Measurements from ENCODE around the gene CHST11. TPM values are rescaled to one million over a fixed set of nuclear protein-coding genes. Genes with fewer than 3 reads are reported as not detected.

Gene CHST11
- total RNA-seq, 1 experiment from 2014 or later, result 1.1 TPM

DNA sequence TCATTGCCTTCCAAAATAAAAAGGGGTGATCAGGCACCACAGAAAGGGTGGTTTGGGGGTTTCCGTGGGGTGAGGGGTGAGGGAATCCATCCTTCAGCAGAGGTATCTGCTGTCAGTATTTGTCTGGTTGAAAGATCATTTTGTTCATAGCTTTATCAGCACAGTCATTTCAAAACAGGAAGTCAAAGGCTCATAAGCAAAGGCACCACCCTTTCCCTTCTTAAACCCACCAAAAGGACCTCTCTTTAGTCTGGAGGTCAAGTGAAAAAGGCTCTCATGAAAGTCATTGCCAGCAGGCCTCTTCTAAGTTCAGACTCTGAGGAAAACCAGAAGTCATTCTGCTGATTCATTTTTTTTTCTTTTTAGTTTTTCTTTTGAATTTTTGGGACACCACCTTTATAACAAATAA is 6.2 kb downstream of the CHST11 start:
- intact Hi-C loops (cut with micrococcal nuclease; ENCODE audit: unreplicated experiment), result no loop called here
- Histone ChIP-seq H3K27me3 (replicated peaks; ENCODE audit: insufficient read depth, low read depth, low read length, poor library complexity) (peaks cover 21% of the 10 kb centered on the region), H3K27ac (ENCODE audit: low read depth, low read length, poor library complexity, severe bottlenecking) (no peak overlapping the region), H3K9me3 (ENCODE audit: low read depth, low read length, poor library complexity, severe bottlenecking) (no peaks in the 10 kb centered on the region), H3K4me1 (ENCODE audit: insufficient read depth, low read length, poor library complexity, severe bottlenecking) (peaks cover 4% of the 10 kb centered on the region), H3K4me3 (ENCODE audit: low read depth, low read length, poor library complexity, severe bottlenecking) (no peak overlapping the region), H3K36me3 (ENCODE audit: insufficient read depth, low read length, poor library complexity, severe bottlenecking) (no peaks in the 10 kb centered on the region)
- ChIA-PET CTCF (no interaction called here), POLR2A (ENCODE audit: low non-redundant PET) (no interaction called here)
- no peak for DNase-seq (ENCODE audit: low spot score)
- BruUV-seq (replicated peaks), result no TSS peak
- TF ChIP-seq, protein P1, sequence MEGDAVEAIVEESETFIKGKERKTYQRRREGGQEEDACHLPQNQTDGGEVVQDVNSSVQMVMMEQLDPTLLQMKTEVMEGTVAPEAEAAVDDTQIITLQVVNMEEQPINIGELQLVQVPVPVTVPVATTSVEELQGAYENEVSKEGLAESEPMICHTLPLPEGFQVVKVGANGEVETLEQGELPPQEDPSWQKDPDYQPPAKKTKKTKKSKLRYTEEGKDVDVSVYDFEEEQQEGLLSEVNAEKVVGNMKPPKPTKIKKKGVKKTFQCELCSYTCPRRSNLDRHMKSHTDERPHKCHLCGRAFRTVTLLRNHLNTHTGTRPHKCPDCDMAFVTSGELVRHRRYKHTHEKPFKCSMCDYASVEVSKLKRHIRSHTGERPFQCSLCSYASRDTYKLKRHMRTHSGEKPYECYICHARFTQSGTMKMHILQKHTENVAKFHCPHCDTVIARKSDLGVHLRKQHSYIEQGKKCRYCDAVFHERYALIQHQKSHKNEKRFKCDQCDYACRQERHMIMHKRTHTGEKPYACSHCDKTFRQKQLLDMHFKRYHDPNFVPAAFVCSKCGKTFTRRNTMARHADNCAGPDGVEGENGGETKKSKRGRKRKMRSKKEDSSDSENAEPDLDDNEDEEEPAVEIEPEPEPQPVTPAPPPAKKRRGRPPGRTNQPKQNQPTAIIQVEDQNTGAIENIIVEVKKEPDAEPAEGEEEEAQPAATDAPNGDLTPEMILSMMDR (conservative IDR thresholded peaks at IDR 0.05; ENCODE audit: low read depth, low read length), result no peak
- TF ChIP-seq EZH2 (IDR thresholded peaks at IDR 0.05; ENCODE audit: borderline replicate concordance, low read depth, low read length, poor library complexity, severe bottlenecking), result no peak

DNA sequence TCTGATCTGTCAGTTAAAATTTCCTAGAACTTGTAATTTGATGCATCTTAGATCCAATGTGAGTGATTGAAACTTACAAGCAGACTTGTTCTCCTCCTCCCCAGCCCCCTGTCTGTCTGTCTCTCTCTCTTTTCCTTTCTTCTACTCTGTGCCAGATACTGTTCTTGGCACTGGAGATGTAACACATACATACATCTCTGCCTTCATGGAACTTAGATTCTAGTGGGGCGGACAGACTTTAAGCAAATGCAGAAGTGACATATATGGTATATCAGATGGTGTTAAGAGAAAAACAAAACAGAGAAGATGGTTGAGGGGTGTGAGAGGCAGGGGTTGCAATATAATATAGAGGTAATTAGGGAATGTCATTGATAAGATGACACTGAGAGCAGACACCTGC is 6.6 kb downstream of the CHST11 start:
- ChIA-PET CTCF (no interaction called here), POLR2A (ENCODE audit: low non-redundant PET) (no interaction called here)
- Histone ChIP-seq H3K27me3 (replicated peaks; ENCODE audit: insufficient read depth, low read depth, low read length, poor library complexity) (peaks cover 18% of the 10 kb centered on the region), H3K9me3 (ENCODE audit: low read depth, low read length, poor library complexity, severe bottlenecking) (no peaks in the 10 kb centered on the region), H3K36me3 (ENCODE audit: insufficient read depth, low read length, poor library complexity, severe bottlenecking) (no peaks in the 10 kb centered on the region), H3K27ac (ENCODE audit: low read depth, low read length, poor library complexity, severe bottlenecking) (no peak overlapping the region), H3K4me1 (ENCODE audit: insufficient read depth, low read length, poor library complexity, severe bottlenecking) (peaks cover under 1% of the 10 kb centered on the region), H3K4me3 (ENCODE audit: low read depth, low read length, poor library complexity, severe bottlenecking) (no peak overlapping the region)
- no peak for DNase-seq (ENCODE audit: low spot score)
- BruUV-seq (replicated peaks), result no TSS peak
- intact Hi-C loops (cut with micrococcal nuclease; ENCODE audit: unreplicated experiment), result no loop called here
- TF ChIP-seq EZH2 (IDR thresholded peaks at IDR 0.05; ENCODE audit: borderline replicate concordance, low read depth, low read length, poor library complexity, severe bottlenecking), result no peak
- TF ChIP-seq, protein P1 (conservative IDR thresholded peaks at IDR 0.05; ENCODE audit: low read depth, low read length), result no peak

DNA sequence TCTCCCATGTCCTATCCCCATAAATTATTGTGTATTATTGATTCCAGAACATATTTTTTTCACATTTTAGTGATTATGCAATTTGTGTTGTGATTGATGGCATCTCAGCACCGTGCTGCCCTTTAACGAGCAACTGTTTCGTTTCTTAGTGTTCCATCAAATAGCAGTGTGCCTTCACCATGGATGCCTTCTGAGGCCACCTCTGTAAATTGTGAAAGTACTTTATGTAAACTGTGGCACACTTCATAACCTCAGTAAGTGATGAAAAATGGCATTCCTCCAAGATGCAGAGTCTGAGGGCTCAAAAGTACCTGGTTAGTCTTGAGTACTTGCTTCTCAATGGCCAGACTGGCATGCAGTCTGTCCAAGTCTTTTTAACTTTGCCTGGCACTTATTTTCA is 8.2 kb downstream of the CHST11 start:
- H3K9me3 ChIP-seq (ENCODE audit: low read depth, low read length, poor library complexity, severe bottlenecking), result no peaks in the 10 kb centered on the region
- POLR2A ChIA-PET (ENCODE audit: low non-redundant PET), result no interaction called here
- no peak overlapping the region for H3K27ac ChIP-seq (ENCODE audit: low read depth, low read length, poor library complexity, severe bottlenecking)
- BruUV-seq (replicated peaks), result no TSS peak
- CTCF ChIA-PET, result no interaction called here
- no peak for TF ChIP-seq EZH2 (IDR thresholded peaks at IDR 0.05; ENCODE audit: borderline replicate concordance, low read depth, low read length, poor library complexity, severe bottlenecking)
- TF ChIP-seq, protein P1 (conservative IDR thresholded peaks at IDR 0.05; ENCODE audit: low read depth, low read length), result no peak
- H3K4me3 ChIP-seq (ENCODE audit: low read depth, low read length, poor library complexity, severe bottlenecking), result no peak overlapping the region
- intact Hi-C loops (cut with micrococcal nuclease; ENCODE audit: unreplicated experiment), result no loop called here
- H3K4me1 ChIP-seq (ENCODE audit: insufficient read depth, low read length, poor library complexity, severe bottlenecking), result no peaks in the 10 kb centered on the region
- H3K36me3 ChIP-seq (ENCODE audit: insufficient read depth, low read length, poor library complexity, severe bottlenecking), result no peaks in the 10 kb centered on the region
- no peak for DNase-seq (ENCODE audit: low spot score)
- H3K27me3 ChIP-seq (replicated peaks; ENCODE audit: insufficient read depth, low read depth, low read length, poor library complexity), result peaks cover 11% of the 10 kb centered on the region

Measured in A673 (cell line).